22Rv1 (cell line): Measurements from ENCODE around the gene GP5.

Experiments used
- CTCF ChIP-seq: fragments of 450-650 bp; IDR thresholded peaks from 2 replicates; pipeline ENCODE4 v1.5.1; 2017; ENCODE audit warnings: mild to moderate bottlenecking
- ZFX ChIP-seq: fragments of 450-650 bp; IDR thresholded peaks from 2 replicates; pipeline ENCODE4 v1.6.1; 2017; ENCODE audit warnings: antibody characterized with exemption, borderline replicate concordance

- TF ChIP-seq CTCF (no peak), ZFX (no peak)
Measured at GRCh38 chr3:194390835-194391234, 8.2 kb downstream of the GP5 start.
